SU-DHL-6 (cell line): ENCODE results near the gene VCAN.

ENCODE experiments used
- CTCF ChIP-seq: fragments of 200-600 bp; sonication (generic); IDR thresholded peaks from one replicate; pipeline ENCODE4 v1.5.1; 2017; ENCODE audit warnings: antibody characterized with exemption, mild to moderate bottlenecking, low read length, moderate library complexity; ENCODE audit not compliant: insufficient read depth, poor library complexity, severe bottlenecking
- EZH2phosphoT487 ChIP-seq: fragments of 200-600 bp; sonication (generic), shearing (Covaris generic); conservative IDR thresholded peaks from 2 replicates; pipeline ENCODE4 v1.6.1; 2018; ENCODE audit warnings: mild to moderate bottlenecking, antibody characterized with exemption, low read length, moderate library complexity, mixed read lengths

- TF ChIP-seq EZH2phosphoT487 (no peak), CTCF (no peak)
These were observed 96.6 kb downstream of the VCAN start for GRCh38 chr5:83568186-83568585.
